RWPE2 (cell line): ENCODE measurements around the gene PCK2.

Experiments
- ATAC-seq: fragments of 200-7000 bp; cut with Tn5 transposase; 3 replicates; pipeline ENCODE4 v1.9.1; 2021; ENCODE audit warnings: low read depth
- DNase-seq: peaks from one replicate; pipeline ENCODE4 v3.0.0-alpha.2; 2020; ENCODE audit warnings: low spot score
- H3K27ac ChIP-seq: fragments of 450-650 bp; 2 replicates; pipeline ENCODE4 v1.5.1; 2017; ENCODE audit warnings: mild to moderate bottlenecking; ENCODE audit not compliant: poor library complexity, severe bottlenecking
- H3K27me3 ChIP-seq: fragments of 250-450 bp; sonication (Bioruptor Pico); 2 replicates; pipeline ENCODE4 v1.5.1; 2021; ENCODE audit warnings: mild to moderate bottlenecking, moderate library complexity; ENCODE audit not compliant: insufficient read depth, poor library complexity, severe bottlenecking
- H3K36me3 ChIP-seq: fragments of 250-450 bp; sonication (Bioruptor Pico); 2 replicates; pipeline ENCODE4 v1.5.1; 2020; ENCODE audit warnings: low read depth, mild to moderate bottlenecking, moderate library complexity
- H3K4me1 ChIP-seq: fragments of 250-450 bp; sonication (Bioruptor Pico); 2 replicates; pipeline ENCODE4 v1.5.1; 2021; ENCODE audit warnings: mild to moderate bottlenecking, moderate library complexity; ENCODE audit not compliant: insufficient read depth, poor library complexity, severe bottlenecking
- H3K4me3 ChIP-seq: fragments of 250-450 bp; sonication (Bioruptor Pico); 2 replicates; pipeline ENCODE4 v1.5.1; 2021; ENCODE audit warnings: mild to moderate bottlenecking, moderate library complexity; ENCODE audit not compliant: severe bottlenecking
- H3K9me3 ChIP-seq: fragments of 250-450 bp; sonication (Bioruptor Pico); 2 replicates; pipeline ENCODE4 v1.5.1; 2021; ENCODE audit warnings: mild to moderate bottlenecking, moderate library complexity; ENCODE audit not compliant: severe bottlenecking
- CTCF ChIP-seq: fragments of 450-650 bp; IDR thresholded peaks from one replicate; pipeline ENCODE4 v1.5.1; 2017; ENCODE audit warnings: mild to moderate bottlenecking, moderate library complexity; ENCODE audit not compliant: poor library complexity, severe bottlenecking

The PCK2 gene

GRCh38 chr14:24060984-24061913 lies 32.9 kb upstream of the PCK2 start:
- Histone ChIP-seq H3K4me3 (no peak overlapping the region), H3K4me1 (no peaks in the 10 kb centered on the region), H3K36me3 (no peaks in the 10 kb centered on the region), H3K9me3 (no peaks in the 10 kb centered on the region), H3K27ac (no peak overlapping the region), H3K27me3 (no peaks in the 10 kb centered on the region)
- ATAC-seq: no peak
- peak; percentile 57 for DNase-seq
- TF ChIP-seq CTCF: no peak

GRCh38 chr14:24062216-24062980 lies 31.7 kb upstream of the PCK2 start:
- no peak overlapping the region for H3K4me3 ChIP-seq
- H3K4me1 ChIP-seq: no peaks in the 10 kb centered on the region
- H3K36me3 ChIP-seq: no peaks in the 10 kb centered on the region
- no peak for TF ChIP-seq CTCF
- ATAC-seq (no peak), DNase-seq (peak; percentile 55)
- H3K9me3 ChIP-seq: no peaks in the 10 kb centered on the region
- no peaks in the 10 kb centered on the region for H3K27me3 ChIP-seq
- H3K27ac ChIP-seq: no peak overlapping the region

GRCh38 chr14:24063263-24063836 lies 30.8 kb upstream of the PCK2 start:
- no peak for ATAC-seq
- Histone ChIP-seq H3K9me3 (no peaks in the 10 kb centered on the region), H3K27ac (no peak overlapping the region), H3K4me3 (no peak overlapping the region), H3K4me1 (no peaks in the 10 kb centered on the region), H3K36me3 (no peaks in the 10 kb centered on the region), H3K27me3 (no peaks in the 10 kb centered on the region)
- TF ChIP-seq CTCF: no peak
- peak; percentile 64 for DNase-seq

GRCh38 chr14:24064091-24064795 lies 29.9 kb upstream of the PCK2 start:
- no peak for TF ChIP-seq CTCF
- peak; percentile 73 for DNase-seq
- no peak overlapping the region for H3K4me3 ChIP-seq
- H3K27ac ChIP-seq: no peak overlapping the region
- no peaks in the 10 kb centered on the region for H3K4me1 ChIP-seq
- H3K9me3 ChIP-seq: no peaks in the 10 kb centered on the region
- ATAC-seq: no peak
- H3K36me3 ChIP-seq: no peaks in the 10 kb centered on the region
- no peaks in the 10 kb centered on the region for H3K27me3 ChIP-seq
